ENCODE results near the gene GIMAP6.
"Not testable (repeated sequence)": the region's sequence is repeated elsewhere in the genome, so short reads cannot be mapped to it uniquely, and the experiment has no call there.

GIMAP6 gene

DNA sequence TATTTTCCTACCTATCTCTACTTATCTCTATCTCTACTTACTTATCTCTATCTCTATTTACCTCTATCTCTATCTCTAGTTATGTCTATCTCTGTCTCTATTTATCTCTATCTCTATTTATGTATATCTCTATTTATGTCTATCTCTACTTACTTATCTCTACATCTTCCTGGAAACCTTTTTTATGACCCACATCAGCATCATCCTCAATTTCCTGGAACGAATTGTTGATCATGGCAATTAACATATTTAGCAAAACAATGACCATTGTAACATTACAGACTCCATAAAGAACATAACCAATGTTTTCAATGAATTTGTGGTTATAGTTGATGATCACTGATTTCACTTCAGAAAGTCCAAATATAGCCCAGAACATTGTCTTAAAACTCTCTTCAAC lies 18.3 kb downstream of the GIMAP6 start:
- no peaks in the 10 kb centered on the region for H3F3A ChIP-seq (ENCODE audit: control insufficient read depth, insufficient read depth)
- no peaks in the 10 kb centered on the region for H4K20me1 ChIP-seq (ENCODE audit: control insufficient read depth, insufficient read depth, low read depth, low read length)
- no peaks in the 10 kb centered on the region for H3K9me2 ChIP-seq (replicated peaks; ENCODE audit: control insufficient read depth, low read length)
- TF ChIP-seq EZH2phosphoT487 (IDR thresholded peaks at IDR 0.05; ENCODE audit: borderline replicate concordance, low read length), result no peak
- TF ChIP-seq, protein P1, sequence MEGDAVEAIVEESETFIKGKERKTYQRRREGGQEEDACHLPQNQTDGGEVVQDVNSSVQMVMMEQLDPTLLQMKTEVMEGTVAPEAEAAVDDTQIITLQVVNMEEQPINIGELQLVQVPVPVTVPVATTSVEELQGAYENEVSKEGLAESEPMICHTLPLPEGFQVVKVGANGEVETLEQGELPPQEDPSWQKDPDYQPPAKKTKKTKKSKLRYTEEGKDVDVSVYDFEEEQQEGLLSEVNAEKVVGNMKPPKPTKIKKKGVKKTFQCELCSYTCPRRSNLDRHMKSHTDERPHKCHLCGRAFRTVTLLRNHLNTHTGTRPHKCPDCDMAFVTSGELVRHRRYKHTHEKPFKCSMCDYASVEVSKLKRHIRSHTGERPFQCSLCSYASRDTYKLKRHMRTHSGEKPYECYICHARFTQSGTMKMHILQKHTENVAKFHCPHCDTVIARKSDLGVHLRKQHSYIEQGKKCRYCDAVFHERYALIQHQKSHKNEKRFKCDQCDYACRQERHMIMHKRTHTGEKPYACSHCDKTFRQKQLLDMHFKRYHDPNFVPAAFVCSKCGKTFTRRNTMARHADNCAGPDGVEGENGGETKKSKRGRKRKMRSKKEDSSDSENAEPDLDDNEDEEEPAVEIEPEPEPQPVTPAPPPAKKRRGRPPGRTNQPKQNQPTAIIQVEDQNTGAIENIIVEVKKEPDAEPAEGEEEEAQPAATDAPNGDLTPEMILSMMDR (IDR thresholded peaks at IDR 0.05; ENCODE audit: low read depth, low read length, poor library complexity, severe bottlenecking), result no peak
- no peaks in the 10 kb centered on the region for H3K9me3 ChIP-seq (ENCODE audit: control insufficient read depth, insufficient read depth, low read length)
- H3K4me3 ChIP-seq (ENCODE audit: low read length), result no peak overlapping the region
- no peaks in the 10 kb centered on the region for H3K36me3 ChIP-seq (ENCODE audit: control insufficient read depth, low read length)
- no peak overlapping the region for H3K27ac ChIP-seq (ENCODE audit: low read depth, low read length)
- H3K27me3 ChIP-seq (ENCODE audit: control insufficient read depth, low read length), result no peaks in the 10 kb centered on the region
- H3K79me2 ChIP-seq (ENCODE audit: control insufficient read depth, low read length), result no peaks in the 10 kb centered on the region
- H3K4me2 ChIP-seq (ENCODE audit: low read length), result no peak overlapping the region
- H3K4me1 ChIP-seq (ENCODE audit: control insufficient read depth, low read length), result no peaks in the 10 kb centered on the region

DNA sequence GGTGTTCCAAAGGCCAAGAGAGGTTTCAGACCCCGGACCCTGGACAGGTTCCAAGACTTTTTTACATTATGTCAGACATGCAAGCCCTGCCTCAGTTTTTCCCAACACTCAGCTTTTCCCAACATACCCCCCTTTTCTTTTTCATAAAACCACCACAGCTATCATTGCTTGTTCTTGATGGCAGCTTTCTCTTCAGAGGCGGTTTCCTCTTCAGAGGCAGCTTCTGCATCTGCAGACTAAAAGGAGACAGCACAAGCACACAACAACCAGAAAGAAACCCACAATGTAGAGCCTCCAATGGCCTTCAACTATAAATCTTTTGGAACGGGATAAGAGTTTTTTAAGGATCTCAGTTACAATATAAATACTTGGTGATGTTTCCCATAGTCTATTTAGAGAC lies 19.3 kb downstream of the GIMAP6 start:
- TF ChIP-seq, protein P1 (IDR thresholded peaks at IDR 0.05; ENCODE audit: low read depth, low read length, poor library complexity, severe bottlenecking), result no peak
- no peak for TF ChIP-seq EZH2phosphoT487 (IDR thresholded peaks at IDR 0.05; ENCODE audit: borderline replicate concordance, low read length)
- H3F3A ChIP-seq (ENCODE audit: control insufficient read depth, insufficient read depth), result no peaks in the 10 kb centered on the region
- H3K4me3 ChIP-seq (ENCODE audit: low read length), result no peak overlapping the region
- H3K4me1 ChIP-seq (ENCODE audit: control insufficient read depth, low read length), result no peaks in the 10 kb centered on the region
- no peaks in the 10 kb centered on the region for H3K9me2 ChIP-seq (replicated peaks; ENCODE audit: control insufficient read depth, low read length)
- no peaks in the 10 kb centered on the region for H3K79me2 ChIP-seq (ENCODE audit: control insufficient read depth, low read length)
- H3K36me3 ChIP-seq (ENCODE audit: control insufficient read depth, low read length), result no peaks in the 10 kb centered on the region
- no peaks in the 10 kb centered on the region for H3K27me3 ChIP-seq (ENCODE audit: control insufficient read depth, low read length)
- no peaks in the 10 kb centered on the region for H4K20me1 ChIP-seq (ENCODE audit: control insufficient read depth, insufficient read depth, low read depth, low read length)
- no peak overlapping the region for H3K4me2 ChIP-seq (ENCODE audit: low read length)
- H3K27ac ChIP-seq (ENCODE audit: low read depth, low read length), result no peak overlapping the region
- no peaks in the 10 kb centered on the region for H3K9me3 ChIP-seq (ENCODE audit: control insufficient read depth, insufficient read depth, low read length)

DNA sequence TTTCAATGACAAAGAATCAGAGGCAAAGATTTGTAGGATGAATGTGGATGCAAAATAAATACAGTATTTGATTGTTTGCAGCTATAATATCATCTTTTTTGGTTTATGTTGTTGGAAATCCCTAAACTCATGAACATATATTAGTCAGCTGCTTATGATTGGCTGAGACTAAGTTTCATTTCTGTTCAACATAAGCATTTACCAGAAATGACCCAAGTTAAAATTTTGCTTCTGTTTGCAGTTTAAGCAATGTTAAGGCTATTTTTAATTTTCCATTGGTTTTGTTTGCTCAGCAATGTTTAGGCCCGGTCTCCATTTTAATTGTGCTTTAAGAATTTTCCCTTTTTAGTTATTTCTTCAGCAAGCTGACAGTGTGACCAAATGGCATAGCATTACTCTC lies 22.0 kb downstream of the GIMAP6 start:
- H3K4me1 ChIP-seq (ENCODE audit: control insufficient read depth, low read length), result no peaks in the 10 kb centered on the region
- H3K36me3 ChIP-seq (ENCODE audit: control insufficient read depth, low read length), result no peaks in the 10 kb centered on the region
- H3K79me2 ChIP-seq (ENCODE audit: control insufficient read depth, low read length), result no peaks in the 10 kb centered on the region
- no peak overlapping the region for H3K4me3 ChIP-seq (ENCODE audit: low read length)
- H3F3A ChIP-seq (ENCODE audit: control insufficient read depth, insufficient read depth), result no peaks in the 10 kb centered on the region
- H3K9me3 ChIP-seq (ENCODE audit: control insufficient read depth, insufficient read depth, low read length), result no peaks in the 10 kb centered on the region
- TF ChIP-seq EZH2phosphoT487 (IDR thresholded peaks at IDR 0.05; ENCODE audit: borderline replicate concordance, low read length), result no peak
- TF ChIP-seq, protein P1 (IDR thresholded peaks at IDR 0.05; ENCODE audit: low read depth, low read length, poor library complexity, severe bottlenecking), result no peak
- H3K27ac ChIP-seq (ENCODE audit: low read depth, low read length), result no peak overlapping the region
- H3K27me3 ChIP-seq (ENCODE audit: control insufficient read depth, low read length), result no peaks in the 10 kb centered on the region
- no peaks in the 10 kb centered on the region for H4K20me1 ChIP-seq (ENCODE audit: control insufficient read depth, insufficient read depth, low read depth, low read length)
- H3K4me2 ChIP-seq (ENCODE audit: low read length), result no peak overlapping the region
- H3K9me2 ChIP-seq (replicated peaks; ENCODE audit: control insufficient read depth, low read length), result no peaks in the 10 kb centered on the region

DNA sequence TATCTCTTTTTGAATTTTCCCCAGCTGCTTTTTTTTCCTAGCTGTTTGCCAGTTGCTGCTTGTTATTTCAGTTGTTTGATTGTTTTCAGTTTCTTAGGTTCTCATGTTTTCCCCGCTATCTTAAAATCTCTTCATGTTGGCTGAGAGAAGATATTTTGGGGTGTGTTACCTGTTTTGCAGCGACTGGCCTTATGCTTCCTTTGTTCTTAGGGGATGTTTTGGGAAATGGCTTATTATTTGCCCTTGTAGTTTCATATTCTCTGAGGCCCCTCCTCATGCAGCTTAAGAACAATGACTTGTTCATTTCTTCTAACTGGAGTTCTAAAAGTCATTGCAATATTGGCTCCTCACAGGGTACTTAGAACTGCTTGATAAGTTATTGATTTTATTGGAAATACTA lies 28.6 kb downstream of the GIMAP6 start:
- H3K4me2 ChIP-seq (ENCODE audit: low read length); H3K4me3 ChIP-seq (ENCODE audit: low read length); H3K9me2 ChIP-seq (replicated peaks; ENCODE audit: control insufficient read depth, low read length); H3K36me3 ChIP-seq (ENCODE audit: control insufficient read depth, low read length); H3K79me2 ChIP-seq (ENCODE audit: control insufficient read depth, low read length); H4K20me1 ChIP-seq (ENCODE audit: control insufficient read depth, insufficient read depth, low read depth, low read length); H3K4me1 ChIP-seq (ENCODE audit: control insufficient read depth, low read length); H3K27ac ChIP-seq (ENCODE audit: low read depth, low read length); H3F3A ChIP-seq (ENCODE audit: control insufficient read depth, insufficient read depth); H3K9me3 ChIP-seq (ENCODE audit: control insufficient read depth, insufficient read depth, low read length); H3K27me3 ChIP-seq (ENCODE audit: control insufficient read depth, low read length): not testable (repeated sequence)

All from DOHH2 (cell line).